IMR-90 (cell line): ENCODE measurements around the gene TSR1.

Experiments
- CEBPB ChIP-seq: IDR thresholded peaks from 2 replicates; pipeline ENCODE4 v1.6.1; 2012; ENCODE audit warnings: low read depth, low read length, improper control_type of control experiment
- CHD1 ChIP-seq: IDR thresholded peaks from 2 replicates; pipeline ENCODE4 v1.6.1; 2012; ENCODE audit warnings: low read depth, low read length, improper control_type of control experiment
- CTCF ChIP-seq: conservative IDR thresholded peaks from 2 replicates; pipeline ENCODE4 v1.5.1; 2012; ENCODE audit warnings: mild to moderate bottlenecking, low read depth, low read length, improper control_type of control experiment
- FOS ChIP-seq: fragments of 150-350 bp; IDR thresholded peaks from 2 replicates; pipeline ENCODE4 v1.6.1; 2016; ENCODE audit warnings: low read depth, low read length
- MAFK ChIP-seq: IDR thresholded peaks from 2 replicates; pipeline ENCODE4 v1.6.1; 2012; ENCODE audit warnings: low read depth, low read length, improper control_type of control experiment
- MAZ ChIP-seq: IDR thresholded peaks from 2 replicates; pipeline ENCODE4 v1.6.1; 2012; ENCODE audit warnings: low read depth, mild to moderate bottlenecking, low read length, improper control_type of control experiment, moderate library complexity, borderline replicate concordance
- MXI1 ChIP-seq: IDR thresholded peaks from 2 replicates; pipeline ENCODE4 v1.6.1; 2012; ENCODE audit warnings: low read depth, mild to moderate bottlenecking, low read length, moderate library complexity, borderline replicate concordance
- NFE2L2 ChIP-seq: fragments of 150-350 bp; IDR thresholded peaks from 2 replicates; pipeline ENCODE4 v1.6.1; 2016; ENCODE audit warnings: low read depth, mild to moderate bottlenecking, low read length
- POLR2A ChIP-seq: IDR thresholded peaks from 2 replicates; pipeline ENCODE4 v1.6.1; 2012; ENCODE audit warnings: mild to moderate bottlenecking, low read depth, low read length
- RAD21 ChIP-seq: IDR thresholded peaks from 2 replicates; pipeline ENCODE4 v1.6.1; 2012; ENCODE audit warnings: low read length, improper control_type of control experiment
- RCOR1 ChIP-seq: IDR thresholded peaks from 2 replicates; pipeline ENCODE4 v1.6.1; 2012; ENCODE audit warnings: mild to moderate bottlenecking, low read length, improper control_type of control experiment; ENCODE audit not compliant: insufficient replicate concordance
- RFX5 ChIP-seq: IDR thresholded peaks from 2 replicates; pipeline ENCODE4 v1.8.0; 2012; ENCODE audit warnings: low read depth, mild to moderate bottlenecking, low read length, moderate library complexity
- SMC3 ChIP-seq: fragments of 150-350 bp; IDR thresholded peaks from 2 replicates; pipeline ENCODE4 v1.6.1; 2016; ENCODE audit warnings: low read depth, mild to moderate bottlenecking, antibody characterized with exemption, low read length, moderate library complexity
- TF ChIP-seq, protein P1 (sequence below): fragments of 150-350 bp; IDR thresholded peaks from 2 replicates; pipeline ENCODE4 v1.6.1; 2017; ENCODE audit warnings: mild to moderate bottlenecking, antibody characterized with exemption, low read length, low read depth

DNA sequence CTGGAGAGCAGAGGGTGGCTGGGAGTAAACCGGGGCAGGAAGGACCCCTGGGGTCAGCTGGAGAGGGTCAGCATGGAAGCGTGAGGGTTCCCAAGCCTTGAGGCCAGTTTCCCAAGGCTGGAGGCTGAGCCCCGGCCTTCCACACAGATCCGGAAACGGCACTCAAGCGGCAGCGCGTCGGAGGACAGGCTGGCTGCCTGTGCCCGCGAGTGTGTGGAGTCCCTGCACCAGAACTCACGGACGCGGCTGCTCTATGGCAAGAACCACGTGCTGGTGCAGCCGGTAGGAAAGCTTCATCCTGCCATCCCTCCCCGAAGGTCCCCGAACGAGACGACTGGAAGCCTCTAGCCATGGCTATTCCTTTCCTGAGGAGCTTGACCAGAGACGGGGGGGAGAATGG is 27.1 kb upstream of the TSR1 start:
- TF ChIP-seq CTCF = no peak
- TF ChIP-seq MAFK = no peak
- no peak for TF ChIP-seq POLR2A
- TF ChIP-seq MAZ = no peak
- no peak for TF ChIP-seq RCOR1
- TF ChIP-seq RFX5 = no peak
- TF ChIP-seq CEBPB = no peak
- no peak for TF ChIP-seq SMC3
- TF ChIP-seq FOS = no peak
- no peak for TF ChIP-seq RAD21
- no peak for TF ChIP-seq NFE2L2
- TF ChIP-seq, protein P1, sequence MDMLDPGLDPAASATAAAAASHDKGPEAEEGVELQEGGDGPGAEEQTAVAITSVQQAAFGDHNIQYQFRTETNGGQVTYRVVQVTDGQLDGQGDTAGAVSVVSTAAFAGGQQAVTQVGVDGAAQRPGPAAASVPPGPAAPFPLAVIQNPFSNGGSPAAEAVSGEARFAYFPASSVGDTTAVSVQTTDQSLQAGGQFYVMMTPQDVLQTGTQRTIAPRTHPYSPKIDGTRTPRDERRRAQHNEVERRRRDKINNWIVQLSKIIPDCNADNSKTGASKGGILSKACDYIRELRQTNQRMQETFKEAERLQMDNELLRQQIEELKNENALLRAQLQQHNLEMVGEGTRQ = no peak
- no peak for TF ChIP-seq MXI1
- no peak for TF ChIP-seq CHD1
